RWPE2 (cell line): Measurements from ENCODE around the gene MMP1.

Experiments used
- ATAC-seq: fragments of 200-7000 bp; cut with Tn5 transposase; 3 replicates; pipeline ENCODE4 v1.9.1; 2021; ENCODE audit warnings: low read depth
- DNase-seq: peaks from one replicate; pipeline ENCODE4 v3.0.0-alpha.2; 2020; ENCODE audit warnings: low spot score
- H3K27ac ChIP-seq: fragments of 450-650 bp; 2 replicates; pipeline ENCODE4 v1.5.1; 2017; ENCODE audit warnings: mild to moderate bottlenecking; ENCODE audit not compliant: poor library complexity, severe bottlenecking
- H3K27me3 ChIP-seq: fragments of 250-450 bp; sonication (Bioruptor Pico); 2 replicates; pipeline ENCODE4 v1.5.1; 2021; ENCODE audit warnings: mild to moderate bottlenecking, moderate library complexity; ENCODE audit not compliant: insufficient read depth, poor library complexity, severe bottlenecking
- H3K36me3 ChIP-seq: fragments of 250-450 bp; sonication (Bioruptor Pico); 2 replicates; pipeline ENCODE4 v1.5.1; 2020; ENCODE audit warnings: low read depth, mild to moderate bottlenecking, moderate library complexity
- H3K4me1 ChIP-seq: fragments of 250-450 bp; sonication (Bioruptor Pico); 2 replicates; pipeline ENCODE4 v1.5.1; 2021; ENCODE audit warnings: mild to moderate bottlenecking, moderate library complexity; ENCODE audit not compliant: insufficient read depth, poor library complexity, severe bottlenecking
- H3K4me3 ChIP-seq: fragments of 250-450 bp; sonication (Bioruptor Pico); 2 replicates; pipeline ENCODE4 v1.5.1; 2021; ENCODE audit warnings: mild to moderate bottlenecking, moderate library complexity; ENCODE audit not compliant: severe bottlenecking
- H3K9me3 ChIP-seq: fragments of 250-450 bp; sonication (Bioruptor Pico); 2 replicates; pipeline ENCODE4 v1.5.1; 2021; ENCODE audit warnings: mild to moderate bottlenecking, moderate library complexity; ENCODE audit not compliant: severe bottlenecking
- CTCF ChIP-seq: fragments of 450-650 bp; IDR thresholded peaks from one replicate; pipeline ENCODE4 v1.5.1; 2017; ENCODE audit warnings: mild to moderate bottlenecking, moderate library complexity; ENCODE audit not compliant: poor library complexity, severe bottlenecking

Gene MMP1

GRCh38 chr11:102780491-102780918, 17.5 kb downstream of the MMP1 start, which contains the start of gene MMP10:
Gene MMP10, minus strand, starts transcription at chr11:102780628. Its CDS starts 37 bp downstream, at chr11:102780591.
- no peak for DNase-seq
- no peaks in the 10 kb centered on the region for H3K9me3 ChIP-seq
- ATAC-seq: peak; percentile 75
- H3K4me3 ChIP-seq: no peak within 1 kb of the TSS
- H3K36me3 ChIP-seq: no peaks in the 10 kb centered on the region
- no peaks in the 10 kb centered on the region for H3K27me3 ChIP-seq
- TF ChIP-seq CTCF: peak; percentile 78
- peak within 1 kb of the TSS; percentile 10 for H3K27ac ChIP-seq
- peaks cover 24% of the 10 kb centered on the region for H3K4me1 ChIP-seq

DNA sequence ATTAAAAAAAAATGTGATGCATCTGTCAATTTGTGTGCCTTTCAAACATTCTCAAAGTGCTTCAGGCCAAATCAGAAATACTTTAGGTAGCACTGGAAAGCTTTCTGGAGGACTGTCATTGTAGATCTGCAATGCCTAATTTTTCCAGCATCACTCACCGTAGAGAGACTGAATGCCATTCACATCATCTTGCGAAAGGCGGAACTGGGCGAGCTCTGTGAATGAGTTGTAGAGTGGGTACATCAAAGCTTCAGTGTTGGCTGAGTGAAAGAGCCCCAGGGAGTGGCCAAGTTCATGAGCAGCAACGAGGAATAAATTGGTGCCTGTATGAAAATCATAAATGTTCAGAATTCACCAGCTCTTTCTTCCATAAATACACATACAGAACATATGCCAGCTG, 21.5 kb downstream of the MMP1 start:
- no peaks in the 10 kb centered on the region for H3K9me3 ChIP-seq
- DNase-seq (no peak), ATAC-seq (peak; percentile 54)
- H3K27me3 ChIP-seq: no peaks in the 10 kb centered on the region
- no peak overlapping the region for H3K4me3 ChIP-seq
- H3K4me1 ChIP-seq: peaks cover 12% of the 10 kb centered on the region
- TF ChIP-seq CTCF: no peak
- H3K36me3 ChIP-seq: no peaks in the 10 kb centered on the region
- H3K27ac ChIP-seq: no peak overlapping the region

GRCh38 chr11:102773386-102773785, 24.6 kb downstream of the MMP1 start:
- Histone ChIP-seq H3K4me3 (no peak overlapping the region), H3K9me3 (no peaks in the 10 kb centered on the region), H3K4me1 (no peaks in the 10 kb centered on the region), H3K36me3 (no peaks in the 10 kb centered on the region), H3K27ac (no peak overlapping the region), H3K27me3 (no peaks in the 10 kb centered on the region)
- no peak for DNase-seq
- no peak for TF ChIP-seq CTCF
- no peak for ATAC-seq

GRCh38 chr11:102771351-102771750, 26.6 kb downstream of the MMP1 start:
- DNase-seq (no peak), ATAC-seq (no peak)
- H3K36me3 ChIP-seq: no peaks in the 10 kb centered on the region
- H3K9me3 ChIP-seq: no peaks in the 10 kb centered on the region
- TF ChIP-seq CTCF: no peak
- H3K27ac ChIP-seq: no peak overlapping the region
- H3K4me1 ChIP-seq: no peaks in the 10 kb centered on the region
- no peaks in the 10 kb centered on the region for H3K27me3 ChIP-seq
- no peak overlapping the region for H3K4me3 ChIP-seq

DNA sequence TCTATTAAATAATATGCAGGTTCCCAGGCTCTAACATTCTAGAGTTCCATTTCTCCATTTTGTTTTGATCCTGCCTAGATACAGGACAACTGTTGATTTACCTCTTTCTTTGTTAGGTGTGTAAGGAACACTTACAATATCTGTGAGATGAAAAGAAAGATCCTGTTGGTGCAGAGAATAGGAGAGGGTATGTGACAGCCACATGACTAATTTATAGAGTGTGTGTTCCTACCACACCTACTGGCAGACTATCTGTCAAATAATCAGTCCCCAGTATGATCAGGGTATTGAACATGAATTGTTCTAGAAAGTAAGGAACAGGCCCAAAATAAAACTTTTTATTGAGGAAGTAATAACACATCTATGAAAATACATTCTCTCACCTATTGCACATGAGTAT, 27.8 kb downstream of the MMP1 start:
- H3K36me3 ChIP-seq: no peaks in the 10 kb centered on the region

More for the DNA sequence above, 27.8 kb downstream of the MMP1 start:
- Histone ChIP-seq H3K27me3 (no peaks in the 10 kb centered on the region), H3K4me3 (no peak overlapping the region), H3K9me3 (no peaks in the 10 kb centered on the region), H3K27ac (no peak overlapping the region), H3K4me1 (no peaks in the 10 kb centered on the region)
- ATAC-seq: 0 out of 3 replicates have a peak, but pooled peaks have one; percentile 19
- no peak for DNase-seq
- no peak for TF ChIP-seq CTCF
